ENCODE measurements around the gene AGER.
A peak's percentile ranks its signal among the peaks of the same experiment; 100 is the strongest.

The AGER gene

GRCh38 chr6:32168807-32169591 lies 15.1 kb downstream of the AGER start:
- no peak for DNase-seq (ENCODE audit: low read depth, low spot score)

GRCh38 chr6:32168350-32168749 lies 15.7 kb downstream of the AGER start:
- no peak for DNase-seq (ENCODE audit: low read depth, low spot score)

- no peak for DNase-seq (ENCODE audit: low read depth, low spot score)
These were observed 16.2 kb downstream of the AGER start for GRCh38 chr6:32167761-32168262.

- no peak for DNase-seq (ENCODE audit: low read depth, low spot score)
These were observed 16.8 kb downstream of the AGER start for GRCh38 chr6:32167154-32167760.

- no peak for DNase-seq (ENCODE audit: low read depth, low spot score)
These were observed 17.5 kb downstream of the AGER start for GRCh38 chr6:32166411-32167061.

- DNase-seq (ENCODE audit: low read depth, low spot score) = no peak
These were observed 19.8 kb downstream of the AGER start, which contains the start of gene EGFL8 for GRCh38 chr6:32164295-32164694. EGFL8 (plus strand) TSS chr6:32164595; CDS start chr6:32166166, 1,571 bp downstream.

- DNase-seq (ENCODE audit: low read depth, low spot score) = no peak
These were observed 20.3 kb downstream of the AGER start for GRCh38 chr6:32163559-32164258.

- DNase-seq (ENCODE audit: low read depth, low spot score) = no peak
These were observed 26.0 kb downstream of the AGER start for GRCh38 chr6:32158052-32158451.

GRCh38 chr6:32156891-32157290 lies 27.2 kb downstream of the AGER start:
- no peak for DNase-seq (ENCODE audit: low read depth, low spot score)

GRCh38 chr6:32154514-32155161 lies 29.4 kb downstream of the AGER start:
- DNase-seq (ENCODE audit: low read depth, low spot score) = peak; percentile 26

GRCh38 chr6:32153564-32154513 lies 30.2 kb downstream of the AGER start, which contains the start of gene PPT2:
PPT2 (plus strand) TSS chr6:32154141; CDS start chr6:32154595, 454 bp downstream.
- DNase-seq (ENCODE audit: low read depth, low spot score) = peak; percentile 36

- DNase-seq (ENCODE audit: low read depth, low spot score) = no peak
These were observed 31.1 kb downstream of the AGER start for GRCh38 chr6:32152769-32153563.

GRCh38 chr6:32151863-32152768 lies 31.9 kb downstream of the AGER start, which contains the start of gene PRRT1:
PRRT1 (minus strand) TSS chr6:32151939; CDS start chr6:32151827, 112 bp downstream.
- no peak for DNase-seq (ENCODE audit: low read depth, low spot score)

- DNase-seq (ENCODE audit: low read depth, low spot score) = no peak
These were observed 32.7 kb downstream of the AGER start for GRCh38 chr6:32151181-32151862.

- no peak for DNase-seq (ENCODE audit: low read depth, low spot score)
These were observed 33.9 kb downstream of the AGER start for GRCh38 chr6:32149932-32150870.

- DNase-seq (ENCODE audit: low read depth, low spot score) = no peak
These were observed 34.8 kb downstream of the AGER start for GRCh38 chr6:32149092-32149755.
